Thoracic aorta endothelial cell (primary cell): Measurements from ENCODE around the gene CNEP1R1. TPM values are rescaled to one million over a fixed set of nuclear protein-coding genes. Genes with fewer than 3 reads are reported as not detected.

ENCODE experiments used
- small RNA-seq: library from RNA; depleted of rRNA; stranded (forward); fragments of <200 nt; gene quantifications from one replicate; pipeline ENCODE3, GENCODE V24; 2012
- total RNA-seq: library from RNA; depleted of rRNA; stranded (reverse); fragments of >200 nt; gene quantifications from 2 replicates; pipeline ENCODE4 v1.2.3, GENCODE V29; 2012

Gene CNEP1R1, protein sequence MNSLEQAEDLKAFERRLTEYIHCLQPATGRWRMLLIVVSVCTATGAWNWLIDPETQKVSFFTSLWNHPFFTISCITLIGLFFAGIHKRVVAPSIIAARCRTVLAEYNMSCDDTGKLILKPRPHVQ
- total RNA-seq: 26.6 and 29.8 TPM in 2 replicates

DNA sequence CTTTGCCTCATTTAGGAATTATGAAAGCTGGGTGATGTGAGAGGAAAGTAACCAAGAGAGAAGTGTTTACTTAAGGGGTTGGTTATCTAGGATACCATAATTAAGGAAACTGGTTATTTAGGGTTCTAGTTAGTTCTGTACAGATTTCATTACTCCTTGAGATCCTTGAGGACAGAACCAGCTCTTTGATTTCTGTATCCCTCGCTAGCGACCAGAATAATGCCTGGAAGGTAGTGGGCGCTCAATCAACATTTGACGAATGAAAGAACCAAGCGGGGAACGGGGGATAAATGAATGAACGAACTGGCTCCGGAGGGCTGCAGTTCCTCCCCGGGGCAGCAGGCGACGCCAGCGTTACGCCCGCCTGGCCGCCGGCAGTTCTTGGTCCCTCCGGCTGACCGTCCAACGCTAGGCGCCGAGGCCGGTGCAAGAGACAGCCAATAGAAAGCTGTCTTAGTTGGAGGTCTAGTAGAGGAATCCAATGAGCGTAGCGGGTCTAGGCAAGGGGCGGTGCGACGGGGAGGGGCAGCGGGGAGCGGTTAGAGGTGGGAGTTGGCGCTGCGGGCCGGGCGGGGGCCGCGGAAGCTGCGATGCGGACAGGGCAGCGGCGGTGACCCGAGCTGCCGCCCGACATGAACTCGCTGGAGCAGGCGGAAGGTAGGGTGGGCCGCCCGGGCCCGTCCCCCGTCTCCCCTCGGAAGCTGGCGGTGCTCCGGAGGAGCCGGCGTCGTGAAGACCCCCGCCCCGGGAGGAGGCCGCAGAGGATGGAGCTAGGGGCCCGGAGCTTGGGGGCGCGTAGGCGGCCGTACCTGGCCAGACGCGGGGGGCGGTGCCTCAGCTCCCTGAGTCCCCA, at the start of gene CNEP1R1:
Gene CNEP1R1 (plus strand): TSS at position 542 of the 853 bp plus-strand sequence. CDS start 91 bp downstream, at position 633.

DNA sequence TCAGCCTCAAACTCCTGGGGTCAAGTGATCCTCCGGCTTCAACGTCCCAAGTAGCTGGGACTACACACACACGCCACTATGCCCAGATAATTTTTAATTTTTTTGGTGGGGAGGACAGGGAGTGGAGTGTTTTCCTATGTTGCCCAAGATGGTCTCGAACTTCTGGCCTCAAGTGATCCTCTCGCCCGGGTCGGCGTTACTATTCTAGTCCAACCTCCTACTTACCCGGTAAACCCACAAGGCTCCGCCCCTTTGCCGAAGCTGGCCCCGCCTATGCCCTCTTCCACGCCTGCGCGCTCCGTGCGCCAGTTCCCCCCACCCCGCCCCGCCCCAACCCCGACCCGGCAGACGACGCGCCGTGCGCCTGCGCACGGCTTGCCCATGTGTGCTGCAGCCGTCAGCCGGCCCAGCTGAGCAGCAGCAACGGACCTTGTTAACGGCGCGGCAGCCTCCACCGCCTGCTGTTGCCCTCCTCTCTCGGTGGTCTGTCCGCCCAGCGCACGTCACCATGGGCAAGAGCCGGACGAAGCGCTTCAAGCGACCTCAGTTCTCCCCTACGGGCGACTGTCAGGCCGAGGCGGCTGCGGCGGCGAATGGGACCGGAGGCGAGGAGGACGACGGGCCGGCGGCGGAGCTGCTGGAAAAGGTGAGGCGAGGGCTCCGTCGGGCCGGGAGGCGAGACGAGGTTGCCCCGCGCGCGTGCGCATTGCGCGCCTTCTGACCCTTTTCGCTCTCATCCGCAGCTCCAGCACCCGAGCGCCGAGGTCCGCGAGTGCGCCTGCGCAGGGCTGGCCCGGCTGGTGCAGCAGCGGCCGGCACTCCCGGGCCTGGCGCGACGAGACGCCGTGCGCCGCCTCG, 40.8 kb downstream of the CNEP1R1 start, which contains the start of gene HEATR3:
Gene HEATR3 (plus strand): TSS at position 347 of the 858 bp plus-strand sequence. CDS start 162 bp downstream, at position 509.

Small RNAs within 50 kb of the gene (small RNA-seq; reads per million reads assigned to genes)
- gene RF00017: not detected

Other genes with a start within 250 kb of the CNEP1R1 start
- 0.53 and 1.7 TPM in 2 replicates for gene ZNF423, start 169.1 kb upstream of the CNEP1R1 start, total RNA-seq
- gene HEATR3, start 40.7 kb downstream of the CNEP1R1 start, total RNA-seq: 38.8 and 42.5 TPM in 2 replicates
- 16.6 and 17.2 TPM in 2 replicates for gene TENT4B, start 128.1 kb downstream of the CNEP1R1 start, total RNA-seq
- 9.0 and 9.4 TPM in 2 replicates for gene ADCY7, start 241.3 kb downstream of the CNEP1R1 start, total RNA-seq